ENCODE results near the gene ADO.

- TF ChIP-seq POLR2AphosphoS5 (IDR thresholded peaks at IDR 0.05), result no peak
- TF ChIP-seq, protein P1, sequence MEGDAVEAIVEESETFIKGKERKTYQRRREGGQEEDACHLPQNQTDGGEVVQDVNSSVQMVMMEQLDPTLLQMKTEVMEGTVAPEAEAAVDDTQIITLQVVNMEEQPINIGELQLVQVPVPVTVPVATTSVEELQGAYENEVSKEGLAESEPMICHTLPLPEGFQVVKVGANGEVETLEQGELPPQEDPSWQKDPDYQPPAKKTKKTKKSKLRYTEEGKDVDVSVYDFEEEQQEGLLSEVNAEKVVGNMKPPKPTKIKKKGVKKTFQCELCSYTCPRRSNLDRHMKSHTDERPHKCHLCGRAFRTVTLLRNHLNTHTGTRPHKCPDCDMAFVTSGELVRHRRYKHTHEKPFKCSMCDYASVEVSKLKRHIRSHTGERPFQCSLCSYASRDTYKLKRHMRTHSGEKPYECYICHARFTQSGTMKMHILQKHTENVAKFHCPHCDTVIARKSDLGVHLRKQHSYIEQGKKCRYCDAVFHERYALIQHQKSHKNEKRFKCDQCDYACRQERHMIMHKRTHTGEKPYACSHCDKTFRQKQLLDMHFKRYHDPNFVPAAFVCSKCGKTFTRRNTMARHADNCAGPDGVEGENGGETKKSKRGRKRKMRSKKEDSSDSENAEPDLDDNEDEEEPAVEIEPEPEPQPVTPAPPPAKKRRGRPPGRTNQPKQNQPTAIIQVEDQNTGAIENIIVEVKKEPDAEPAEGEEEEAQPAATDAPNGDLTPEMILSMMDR (IDR thresholded peaks at IDR 0.05), result no peak
Observed at GRCh38 chr10:62760401-62760800, 44.1 kb upstream of the ADO start.
